Spinal cord (tissue), 10 donors: ENCODE results near the gene DNMBP. TPM values are rescaled to one million over a fixed set of nuclear protein-coding genes. Genes with fewer than 3 reads are reported as not detected.
"Not testable (repeated sequence)": the region's sequence is repeated elsewhere in the genome, so short reads cannot be mapped to it uniquely, and the experiment has no call there.

Source experiments
- DNase-seq, 6 donors: peaks; one replicate each; pipeline versions ENCODE4 v3.0.0 to v3.0.0-alpha.2; 2013 to 2015; ENCODE audit warnings: low spot score in 6 of 6, low read depth in 4 of 6
- H3K27ac ChIP-seq: one replicate; pipeline ENCODE4 v1.5.1; 2013; ENCODE audit warnings: low read depth, low read length, control low read depth
- H3K27me3 ChIP-seq: one replicate; pipeline ENCODE4 v1.6.1; 2013; ENCODE audit warnings: low read length; ENCODE audit not compliant: control insufficient read depth, insufficient read depth
- H3K36me3 ChIP-seq: one replicate; pipeline ENCODE4 v1.6.1; 2013; ENCODE audit warnings: low read length; ENCODE audit not compliant: control insufficient read depth, insufficient read depth
- H3K4me1 ChIP-seq: one replicate; pipeline ENCODE4 v1.6.1; 2013; ENCODE audit warnings: low read length; ENCODE audit not compliant: control insufficient read depth, insufficient read depth
- H3K4me3 ChIP-seq: one replicate; pipeline ENCODE4 v1.5.1; 2013; ENCODE audit warnings: low read depth, low read length, control low read depth
- H3K9me3 ChIP-seq: one replicate; pipeline ENCODE4 v1.6.1; 2013; ENCODE audit warnings: low read length; ENCODE audit not compliant: control insufficient read depth, insufficient read depth
- WGBS: methylation state at CpG from one replicate; pipeline ENCODE4 v1.1.5; 2013; ENCODE audit warnings: missing lambda C conversion rate; ENCODE audit not compliant: insufficient coverage; 5-methylcytosine and 5-hydroxymethylcytosine counted together
- polyA plus RNA-seq, 2 donors: library from polyadenylated mRNA; unstranded; fragments of 120-200 nt; gene quantifications; one replicate each; pipeline ENCODE4 v1.2.1, GENCODE V29; 2013; ENCODE audit not compliant: insufficient read length in 2 of 2
- total RNA-seq, 2 donors: library from RNA; depleted of rRNA in 1 of 2; stranded (reverse); fragments of 120-200 nt in 1 of 2; fragments of >200 nt in 1 of 2; gene quantifications; one replicate each; pipeline versions ENCODE4 v1.2.3 to v1.2.4, GENCODE V29; 2013 to 2014
- donor health status: healthy.

DNMBP gene
- total and polyA plus RNA-seq, 4 donors, result 10.8 to 18.0 (median 13.0) TPM

GRCh38 chr10:99941942-99942820 lies 67.6 kb downstream of the DNMBP start:
- no peak for DNase-seq
- no peaks in the 10 kb centered on the region for H3K27me3 ChIP-seq
- H3K4me1 ChIP-seq, result no peaks in the 10 kb centered on the region
- H3K9me3 ChIP-seq, result no peaks in the 10 kb centered on the region
- H3K4me3 ChIP-seq, result no peak overlapping the region
- 82% methylated on average over 5 of the region's 7 CpGs for WGBS
- no peak overlapping the region for H3K27ac ChIP-seq
- H3K36me3 ChIP-seq, result peaks cover 4% of the 10 kb centered on the region

GRCh38 chr10:99938563-99938962 lies 71.2 kb downstream of the DNMBP start:
- WGBS, result no CpG with 5 or more reads among the region's 3 CpGs
- Histone ChIP-seq H3K27me3 (no peaks in the 10 kb centered on the region), H3K27ac (no peak overlapping the region), H3K9me3 (no peaks in the 10 kb centered on the region), H3K36me3 (peaks cover 4% of the 10 kb centered on the region), H3K4me3 (no peak overlapping the region), H3K4me1 (no peaks in the 10 kb centered on the region)
- no peak for DNase-seq

- H3K9me3 ChIP-seq, result no peaks in the 10 kb centered on the region
- peaks cover 4% of the 10 kb centered on the region for H3K36me3 ChIP-seq
- H3K27me3 ChIP-seq, result no peaks in the 10 kb centered on the region
- WGBS, result 95% methylated on average over 2 of the region's 3 CpGs
- H3K27ac ChIP-seq, result no peak overlapping the region
- DNase-seq, result no peak
- H3K4me3 ChIP-seq, result no peak overlapping the region
- no peaks in the 10 kb centered on the region for H3K4me1 ChIP-seq
Observed at GRCh38 chr10:99937630-99938029, 72.1 kb downstream of the DNMBP start.

- H3K36me3 ChIP-seq, H3K9me3 ChIP-seq, H3K27me3 ChIP-seq, H3K27ac ChIP-seq, H3K4me3 ChIP-seq, DNase-seq, H3K4me1 ChIP-seq: not testable (repeated sequence)
- WGBS, result no CpG with 5 or more reads among the region's 7 CpGs
Observed at GRCh38 chr10:99932203-99932957, 77.4 kb downstream of the DNMBP start.

- no peaks in the 10 kb centered on the region for H3K27me3 ChIP-seq
- no peaks in the 10 kb centered on the region for H3K9me3 ChIP-seq
- no peaks in the 10 kb centered on the region for H3K36me3 ChIP-seq
- no peak overlapping the region for H3K27ac ChIP-seq
- peak in 1 of 6 donors; percentile 22 for DNase-seq
- WGBS, result 91% methylated on average over 1 of the region's 9 CpGs
- peaks cover 7% of the 10 kb centered on the region for H3K4me1 ChIP-seq
- H3K4me3 ChIP-seq, result no peak overlapping the region
Observed at GRCh38 chr10:99930731-99931550, 78.8 kb downstream of the DNMBP start.

GRCh38 chr10:99929360-99929759 lies 80.4 kb downstream of the DNMBP start:
- 83% methylated on average over 6 of the region's 9 CpGs for WGBS
- Histone ChIP-seq H3K27ac (no peak overlapping the region), H3K9me3 (no peaks in the 10 kb centered on the region), H3K4me1 (peaks cover 7% of the 10 kb centered on the region), H3K36me3 (no peaks in the 10 kb centered on the region), H3K4me3 (no peak overlapping the region), H3K27me3 (no peaks in the 10 kb centered on the region)
- DNase-seq, result no peak

GRCh38 chr10:99927721-99928280 lies 81.9 kb downstream of the DNMBP start:
- H3K36me3 ChIP-seq, result no peaks in the 10 kb centered on the region
- 83% methylated on average over 1 of the region's 3 CpGs for WGBS
- H3K4me1 ChIP-seq, result peaks cover 7% of the 10 kb centered on the region
- no peaks in the 10 kb centered on the region for H3K9me3 ChIP-seq
- H3K27me3 ChIP-seq, result no peaks in the 10 kb centered on the region
- no peak overlapping the region for H3K27ac ChIP-seq
- H3K4me3 ChIP-seq, result no peak overlapping the region
- no peak for DNase-seq

GRCh38 chr10:99926925-99927720 lies 82.6 kb downstream of the DNMBP start:
- 35% methylated on average over 5 of the region's 9 CpGs for WGBS
- DNase-seq, result peak in 4 of 6 donors; percentile 42 to 72 (median 54)
- Histone ChIP-seq H3K27ac (peak overlapping the region; percentile 48), H3K27me3 (no peaks in the 10 kb centered on the region), H3K9me3 (no peaks in the 10 kb centered on the region), H3K4me1 (peaks cover 7% of the 10 kb centered on the region), H3K4me3 (no peak overlapping the region), H3K36me3 (no peaks in the 10 kb centered on the region)
